Peyer's patch (tissue), 4 donors: ENCODE results near the gene IL24. TPM values are rescaled to one million over a fixed set of nuclear protein-coding genes. Genes with fewer than 3 reads are reported as not detected.

ENCODE experiments used
- DNase-seq, 3 donors: peaks; one replicate each; pipeline ENCODE4 v3.0.0-alpha.2; 2017 to 2019
- H3K27ac ChIP-seq, 4 donors: fragments of 200-600 bp; sonication (generic); one replicate each; pipeline ENCODE4 v1.5.1; 2016 to 2019
- H3K27me3 ChIP-seq, 2 donors: fragments of 200-600 bp; sonication (generic); one replicate each; pipeline ENCODE4 v1.5.1; 2019
- H3K36me3 ChIP-seq, 3 donors: fragments of 200-600 bp; sonication (generic); one replicate each; pipeline ENCODE4 v1.5.1; 2016 to 2019
- H3K4me1 ChIP-seq, 4 donors: fragments of 200-600 bp; sonication (generic); one replicate each; pipeline ENCODE4 v1.5.1; 2016 to 2019
- H3K4me3 ChIP-seq, 4 donors: fragments of 200-600 bp; sonication (generic); 1 replicate in 3 of 4; 2 replicates in 1 of 4; pipeline ENCODE4 v1.5.1; 2016 to 2019; ENCODE audit warnings: mild to moderate bottlenecking in 1 of 4
- H3K9me3 ChIP-seq, 4 donors: fragments of 200-600 bp; sonication (generic); one replicate each; pipeline ENCODE4 v1.5.1; 2016 to 2019; ENCODE audit warnings: mild to moderate bottlenecking in 1 of 4
- POLR2A ChIP-seq, 2 donors: fragments of 450-650 bp; IDR thresholded peaks; one replicate each; pipeline ENCODE4 v1.5.1; 2017; ENCODE audit warnings: antibody characterized with exemption in 2 of 2, mild to moderate bottlenecking in 2 of 2, moderate library complexity in 2 of 2
- total RNA-seq, 4 donors: library from RNA; depleted of rRNA; stranded (reverse); fragments of >200 nt; gene quantifications; one replicate each; pipeline ENCODE4 v1.1.0, GENCODE V29; 2016
- TF ChIP-seq, protein P1 (sequence below), 6 experiments: fragments of 450-650 bp in 4 of 6; fragments of 200-600 bp in 2 of 6; sonication (generic) in 1 of 6; IDR thresholded peaks; one replicate each; pipeline ENCODE4 v1.5.1; 2017 to 2019; ENCODE audit warnings: antibody characterized with exemption in 6 of 6, mild to moderate bottlenecking in 3 of 6, moderate library complexity in 1 of 6

The IL24 gene
- total RNA-seq, 4 donors from 2014 or later: not detected

DNA sequence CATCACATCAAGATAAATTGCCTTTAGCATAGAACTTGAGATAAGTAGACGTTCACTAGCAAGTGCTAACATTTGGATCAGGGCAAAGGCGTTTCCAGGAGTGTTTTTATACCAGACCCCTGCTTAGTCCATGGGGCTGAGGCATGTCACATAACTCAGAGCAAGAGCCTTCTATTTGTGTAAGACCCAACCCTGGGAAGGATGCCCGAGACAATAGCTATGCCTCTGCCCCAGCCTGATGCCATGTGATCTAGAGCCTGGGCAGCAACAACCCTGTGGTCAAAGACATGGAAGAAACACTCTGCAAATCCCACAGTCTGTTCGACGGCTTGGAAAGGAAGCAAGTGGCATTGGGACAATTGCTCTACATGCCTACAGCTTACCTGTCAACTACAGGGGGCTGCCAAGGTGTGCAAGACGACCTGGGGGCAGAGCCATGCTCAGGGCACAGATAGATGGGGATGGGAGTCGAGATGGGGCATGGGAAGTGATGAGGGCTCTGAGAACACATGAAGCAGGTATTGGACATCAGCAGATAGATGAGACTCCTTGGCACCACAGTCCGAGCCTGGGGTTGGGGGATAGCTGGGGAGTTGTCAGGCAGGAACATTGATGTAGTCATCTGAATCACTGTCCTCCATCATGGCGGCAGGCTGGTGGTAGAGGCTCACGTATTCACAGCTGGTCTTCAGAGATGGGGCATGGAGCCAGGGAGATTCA lies 7.3 kb downstream of the IL24 start:
- Histone ChIP-seq H3K9me3 (no peaks in the 10 kb centered on the region), H3K27me3 (no peaks in the 10 kb centered on the region), H3K4me1 (peaks cover 0 to 18% (median 5%) of the 10 kb centered on the region in 4 donors), H3K27ac (peak overlapping the region in 1 of 4 donors; percentile 61), H3K36me3 (no peaks in the 10 kb centered on the region), H3K4me3 (no peak overlapping the region)
- TF ChIP-seq, protein P1, sequence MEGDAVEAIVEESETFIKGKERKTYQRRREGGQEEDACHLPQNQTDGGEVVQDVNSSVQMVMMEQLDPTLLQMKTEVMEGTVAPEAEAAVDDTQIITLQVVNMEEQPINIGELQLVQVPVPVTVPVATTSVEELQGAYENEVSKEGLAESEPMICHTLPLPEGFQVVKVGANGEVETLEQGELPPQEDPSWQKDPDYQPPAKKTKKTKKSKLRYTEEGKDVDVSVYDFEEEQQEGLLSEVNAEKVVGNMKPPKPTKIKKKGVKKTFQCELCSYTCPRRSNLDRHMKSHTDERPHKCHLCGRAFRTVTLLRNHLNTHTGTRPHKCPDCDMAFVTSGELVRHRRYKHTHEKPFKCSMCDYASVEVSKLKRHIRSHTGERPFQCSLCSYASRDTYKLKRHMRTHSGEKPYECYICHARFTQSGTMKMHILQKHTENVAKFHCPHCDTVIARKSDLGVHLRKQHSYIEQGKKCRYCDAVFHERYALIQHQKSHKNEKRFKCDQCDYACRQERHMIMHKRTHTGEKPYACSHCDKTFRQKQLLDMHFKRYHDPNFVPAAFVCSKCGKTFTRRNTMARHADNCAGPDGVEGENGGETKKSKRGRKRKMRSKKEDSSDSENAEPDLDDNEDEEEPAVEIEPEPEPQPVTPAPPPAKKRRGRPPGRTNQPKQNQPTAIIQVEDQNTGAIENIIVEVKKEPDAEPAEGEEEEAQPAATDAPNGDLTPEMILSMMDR (IDR thresholded peaks at IDR 0.05): no peak
- no peak for TF ChIP-seq POLR2A (IDR thresholded peaks at IDR 0.05)
- no peak for DNase-seq

- Histone ChIP-seq H3K9me3 (no peaks in the 10 kb centered on the region), H3K36me3 (no peaks in the 10 kb centered on the region), H3K4me3 (no peak overlapping the region), H3K4me1 (peaks cover 0 to 26% (median 10%) of the 10 kb centered on the region in 4 donors), H3K27me3 (no peaks in the 10 kb centered on the region), H3K27ac (peak overlapping the region in 1 of 4 donors; percentile 61)
- DNase-seq: no peak
- TF ChIP-seq POLR2A (IDR thresholded peaks at IDR 0.05): no peak
- TF ChIP-seq, protein P1 (IDR thresholded peaks at IDR 0.05): no peak
Observed at GRCh38 chr1:206905295-206906164, 8.3 kb downstream of the IL24 start.

- Histone ChIP-seq H3K4me1 (peaks cover 0 to 37% (median 10%) of the 10 kb centered on the region in 4 donors), H3K4me3 (no peak overlapping the region), H3K9me3 (no peaks in the 10 kb centered on the region), H3K27ac (peak overlapping the region in 1 of 4 donors; percentile 49), H3K27me3 (no peaks in the 10 kb centered on the region), H3K36me3 (no peaks in the 10 kb centered on the region)
- TF ChIP-seq, protein P1 (IDR thresholded peaks at IDR 0.05): peak in 2 of 6 experiments; percentile 4 to 15
- no peak for TF ChIP-seq POLR2A (IDR thresholded peaks at IDR 0.05)
- no peak for DNase-seq
Observed at GRCh38 chr1:206907304-206907991, 10.2 kb downstream of the IL24 start.

- Histone ChIP-seq H3K9me3 (no peaks in the 10 kb centered on the region), H3K27me3 (no peaks in the 10 kb centered on the region), H3K36me3 (no peaks in the 10 kb centered on the region), H3K27ac (peak overlapping the region in 1 of 4 donors; percentile 89), H3K4me3 (no peak overlapping the region), H3K4me1 (peaks cover 0 to 37% (median 11%) of the 10 kb centered on the region in 4 donors)
- TF ChIP-seq, protein P1 (IDR thresholded peaks at IDR 0.05): no peak
- no peak for TF ChIP-seq POLR2A (IDR thresholded peaks at IDR 0.05)
- DNase-seq: no peak
Observed at GRCh38 chr1:206908038-206908437, 10.8 kb downstream of the IL24 start.

DNA sequence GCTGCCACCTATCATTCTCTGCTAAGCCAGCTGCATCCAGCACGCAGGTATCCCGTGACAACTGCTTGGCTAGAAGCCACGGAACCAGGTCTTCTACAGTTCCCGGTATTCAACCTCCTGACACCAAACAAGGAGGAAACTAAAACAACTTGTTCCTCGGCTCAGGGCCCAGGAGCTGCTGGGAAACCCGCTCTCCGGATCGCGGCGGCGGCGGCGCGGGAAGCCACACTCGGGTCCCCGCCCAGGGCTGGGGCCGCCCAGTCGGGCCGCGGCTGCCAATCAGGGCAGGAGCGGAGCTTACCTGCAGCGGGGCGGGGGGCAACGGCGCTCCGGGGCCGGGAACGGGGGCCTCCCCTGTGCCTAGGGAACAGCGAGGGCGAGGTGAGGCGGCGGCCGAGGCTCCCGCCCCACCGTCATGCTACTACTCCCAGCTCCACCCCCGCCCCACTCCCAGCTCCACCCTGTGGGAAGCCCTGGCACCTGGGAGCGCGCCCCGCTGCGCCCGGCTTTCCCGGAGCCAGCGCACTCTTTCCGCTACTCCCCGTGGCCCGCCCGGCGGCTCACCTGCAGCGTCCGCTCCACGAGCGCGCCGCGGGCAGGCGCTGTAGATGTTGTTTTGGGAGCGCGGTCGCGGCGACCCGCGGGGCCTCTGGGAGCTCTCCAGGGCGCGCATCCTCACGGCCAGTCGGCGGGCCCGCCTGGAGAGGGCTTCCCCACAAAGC lies 12.1 kb downstream of the IL24 start:
- Histone ChIP-seq H3K27me3 (no peaks in the 10 kb centered on the region), H3K27ac (peak overlapping the region in 2 of 4 donors; percentile 19 to 89), H3K4me3 (peak overlapping the region; percentile 34 to 57 (median 48)), H3K9me3 (no peaks in the 10 kb centered on the region), H3K4me1 (peaks cover 0 to 37% (median 13%) of the 10 kb centered on the region in 4 donors), H3K36me3 (no peaks in the 10 kb centered on the region)
- peak in 2 of 3 donors; percentile 75 to 79 for DNase-seq
- TF ChIP-seq, protein P1 (IDR thresholded peaks at IDR 0.05): no peak
